Caco-2 (cell line): ENCODE data around the gene UNKL. TPM values are rescaled to one million over a fixed set of nuclear protein-coding genes. Genes with fewer than 3 reads are reported as not detected.
"Not testable (repeated sequence)": the region's sequence is repeated elsewhere in the genome, so short reads cannot be mapped to it uniquely, and the experiment has no call there.

Source experiments
- BruUV-seq: library from RNA; stranded (reverse); fragments of 400-500 nt; replicated peaks from 2 replicates; lab custom pipeline; 2021; lab: Mats Ljungman, UMichigan
- CTCF ChIA-PET: fragments of 300-600 bp; sonication (Branson Sonifier 250); formaldehyde crosslinking; loops from one replicate; lab custom pipeline; 2022; ENCODE audit warnings: antibody characterized with exemption; lab: Charles Lee
- POLR2A ChIA-PET: fragments of 300-600 bp; sonication (Branson Sonifier 250); formaldehyde crosslinking; loops from one replicate; lab custom pipeline; 2022; ENCODE audit warnings: antibody characterized with exemption; lab: Charles Lee
- DNase-seq, 2 experiments: peaks; one replicate each; pipeline versions ENCODE4 v3.0.0 to v3.0.0-alpha.2; 2020 to 2022
- H3K27me3 ChIP-seq: replicated peaks from 2 replicates; pipeline ENCODE4 v1.6.0; 2011; ENCODE audit warnings: low read length; ENCODE audit not compliant: control insufficient read depth, insufficient read depth
- H3K36me3 ChIP-seq: 2 replicates; pipeline ENCODE4 v1.5.1; 2011; ENCODE audit warnings: low read length; ENCODE audit not compliant: control insufficient read depth, insufficient read depth
- H3K4me1 ChIP-seq: fragments of 250-450 bp; sonication (Bioruptor Pico); 2 replicates; pipeline ENCODE4 v1.5.1; 2020; ENCODE audit warnings: mild to moderate bottlenecking
- H3K4me3 ChIP-seq: 2 replicates; pipeline ENCODE4 v1.5.1; 2011; ENCODE audit warnings: low read depth, mild to moderate bottlenecking, control low read depth, low read length
- H3K9me3 ChIP-seq: fragments of 250-450 bp; sonication (Bioruptor Pico); 2 replicates; pipeline ENCODE4 v1.5.1; 2020; ENCODE audit warnings: mild to moderate bottlenecking, moderate library complexity
- H3K27ac Mint-ChIP-seq: one replicate; pipeline ENCODE4 v1.8.0; 2022; ENCODE audit warnings: mixed read lengths; ENCODE audit not compliant: unreplicated experiment
- H3K27me3 Mint-ChIP-seq: one replicate; pipeline ENCODE4 v1.8.0; 2022; ENCODE audit warnings: mixed read lengths; ENCODE audit not compliant: insufficient read depth, unreplicated experiment
- H3K36me3 Mint-ChIP-seq: one replicate; pipeline ENCODE4 v1.8.0; 2022; ENCODE audit warnings: mild to moderate bottlenecking, mixed read lengths; ENCODE audit not compliant: insufficient read depth, unreplicated experiment
- H3K4me1 Mint-ChIP-seq: one replicate; pipeline ENCODE4 v1.8.0; 2022; ENCODE audit warnings: low read depth, mixed read lengths; ENCODE audit not compliant: unreplicated experiment
- H3K4me3 Mint-ChIP-seq: one replicate; pipeline ENCODE4 v1.8.0; 2022; ENCODE audit warnings: mild to moderate bottlenecking, moderate library complexity, mixed read lengths; ENCODE audit not compliant: unreplicated experiment
- H3K9me3 Mint-ChIP-seq: one replicate; pipeline ENCODE4 v1.8.0; 2022; ENCODE audit warnings: mixed read lengths; ENCODE audit not compliant: unreplicated experiment
- CTCF ChIP-seq, 2 experiments: fragments of 200-600 bp in 1 of 2; IDR thresholded peaks; 1 replicate in 1 of 2; 2 replicates in 1 of 2; pipeline versions ENCODE4 v1.5.1 to v1.8.0; 2011 to 2022; ENCODE audit warnings: antibody characterized with exemption in 1 of 2, control low read depth in 1 of 2, inconsistent platforms in 1 of 2, low read depth in 1 of 2, low read length in 1 of 2, mild to moderate bottlenecking in 1 of 2, moderate library complexity in 1 of 2; ENCODE audit not compliant: insufficient read depth in 1 of 2, severe bottlenecking in 1 of 2, unreplicated experiment in 1 of 2
- intact Hi-C: fragments of 100-400 bp; cut with micrococcal nuclease; formaldehyde crosslinking; loops from one replicate; pipeline ENCODE4 v1.10.0; 2022; ENCODE audit not compliant: unreplicated experiment
- total RNA-seq: library from RNA; stranded (reverse); gene quantifications from 2 replicates; pipeline ENCODE4 v1.2.3, GENCODE V29; 2022

UNKL gene
- total RNA-seq, 1 experiment from 2014 or later, result 31.2 TPM

DNA sequence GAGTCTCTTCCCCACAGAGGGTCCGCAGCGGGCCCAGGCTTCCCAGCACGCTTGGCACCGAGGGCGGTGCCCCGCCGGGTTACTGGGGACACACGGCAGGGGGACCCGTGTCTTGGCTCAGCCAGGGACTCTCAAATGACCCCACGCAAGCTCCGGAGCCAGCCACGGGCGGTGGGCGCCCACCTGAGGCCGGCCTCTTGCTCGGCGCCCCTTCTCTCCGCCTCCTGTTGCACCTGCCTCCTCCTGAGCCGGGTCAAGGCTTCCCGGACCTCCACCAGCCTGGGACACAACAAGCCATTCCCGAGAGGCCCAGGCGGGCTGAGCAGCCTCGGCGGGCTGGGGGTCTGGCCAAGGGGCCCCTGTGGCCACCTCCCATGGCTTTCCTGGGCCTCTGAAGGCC, 28.2 kb upstream of the UNKL start:
- no peak for TF ChIP-seq CTCF (IDR thresholded peaks at IDR 0.05; ENCODE audit: insufficient read depth in 1 of 2, low read depth in 1 of 2, low read length in 1 of 2, severe bottlenecking in 1 of 2, unreplicated experiment in 1 of 2)
- CTCF ChIA-PET, result interaction anchor here (0.5 kb wide), 1 partner anchor 62 kb away, joined by 5 read pairs; no protein-coding TSS in a partner anchor
- H3K4me1 ChIP-seq, result no peaks in the 10 kb centered on the region
- intact Hi-C loops, result no loop called here
- no peaks in the 10 kb centered on the region for H3K36me3 Mint-ChIP-seq
- no peaks in the 10 kb centered on the region for H3K4me1 Mint-ChIP-seq
- POLR2A ChIA-PET, result no interaction called here
- BruUV-seq, result no TSS peak
- H3K36me3 ChIP-seq, result no peaks in the 10 kb centered on the region
- no peaks in the 10 kb centered on the region for H3K9me3 Mint-ChIP-seq
- no peak overlapping the region for H3K4me3 ChIP-seq
- no peak overlapping the region for H3K27ac Mint-ChIP-seq
- H3K27me3 ChIP-seq, result no peaks in the 10 kb centered on the region
- no peaks in the 10 kb centered on the region for H3K9me3 ChIP-seq
- H3K27me3 Mint-ChIP-seq, result no peaks in the 10 kb centered on the region
- H3K4me3 Mint-ChIP-seq, result no peak overlapping the region
- no peak for DNase-seq

GRCh38 chr16:1441391-1441829, 26.9 kb upstream of the UNKL start:
- no TSS peak for BruUV-seq
- no peaks in the 10 kb centered on the region for H3K27me3 ChIP-seq
- Mint-ChIP-seq H3K36me3 (no peaks in the 10 kb centered on the region), H3K27ac (no peak overlapping the region), H3K4me1 (no peaks in the 10 kb centered on the region), H3K9me3 (no peaks in the 10 kb centered on the region), H3K4me3 (no peak overlapping the region), H3K27me3 (no peaks in the 10 kb centered on the region)
- TF ChIP-seq CTCF (IDR thresholded peaks at IDR 0.05; ENCODE audit: insufficient read depth in 1 of 2, low read depth in 1 of 2, low read length in 1 of 2, severe bottlenecking in 1 of 2, unreplicated experiment in 1 of 2), result no peak
- H3K9me3 ChIP-seq, result no peaks in the 10 kb centered on the region
- POLR2A ChIA-PET, result no interaction called here
- CTCF ChIA-PET, result interaction anchor here (0.6 kb wide), 1 partner anchor 1975 kb away, joined by 4 read pairs; no protein-coding TSS in a partner anchor
- intact Hi-C loops, result no loop called here
- H3K4me3 ChIP-seq, result no peak overlapping the region
- H3K36me3 ChIP-seq, result no peaks in the 10 kb centered on the region
- DNase-seq, result no peak
- H3K4me1 ChIP-seq, result no peaks in the 10 kb centered on the region

DNA sequence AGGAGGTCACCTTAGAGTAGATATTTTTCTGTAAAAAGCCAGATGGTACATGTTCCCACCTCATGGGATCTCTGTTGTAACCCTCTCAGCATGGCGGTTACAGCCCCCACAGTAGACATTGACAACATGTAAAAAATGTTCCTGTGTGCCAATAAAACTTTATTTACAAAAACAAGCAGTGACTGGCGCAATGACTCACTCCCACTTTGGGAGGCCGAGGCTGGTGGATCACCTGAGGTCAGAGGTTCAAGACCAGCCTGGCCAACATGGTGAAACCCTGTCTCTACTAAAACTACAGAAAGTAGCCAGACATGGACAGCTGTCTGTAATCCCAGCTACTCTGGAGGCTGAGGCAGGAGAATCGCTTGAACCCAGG, 25.2 kb upstream of the UNKL start:
- POLR2A ChIA-PET, H3K27ac Mint-ChIP-seq, H3K4me1 ChIP-seq: not testable (repeated sequence)

More for the DNA sequence above, 25.2 kb upstream of the UNKL start:
- CTCF ChIA-PET, H3K36me3 Mint-ChIP-seq, H3K4me1 Mint-ChIP-seq, DNase-seq, H3K9me3 ChIP-seq, H3K4me3 ChIP-seq, H3K4me3 Mint-ChIP-seq, H3K9me3 Mint-ChIP-seq, H3K27me3 ChIP-seq, H3K27me3 Mint-ChIP-seq, H3K36me3 ChIP-seq, BruUV-seq, intact Hi-C loops: not testable (repeated sequence)
